ENCODE results near the gene RAI14. TPM values are rescaled to one million over a fixed set of nuclear protein-coding genes. Genes with fewer than 3 reads are reported as not detected.

The RAI14 gene
- total RNA-seq, 1 donor from 2014 or later, result 1.1 TPM

DNA sequence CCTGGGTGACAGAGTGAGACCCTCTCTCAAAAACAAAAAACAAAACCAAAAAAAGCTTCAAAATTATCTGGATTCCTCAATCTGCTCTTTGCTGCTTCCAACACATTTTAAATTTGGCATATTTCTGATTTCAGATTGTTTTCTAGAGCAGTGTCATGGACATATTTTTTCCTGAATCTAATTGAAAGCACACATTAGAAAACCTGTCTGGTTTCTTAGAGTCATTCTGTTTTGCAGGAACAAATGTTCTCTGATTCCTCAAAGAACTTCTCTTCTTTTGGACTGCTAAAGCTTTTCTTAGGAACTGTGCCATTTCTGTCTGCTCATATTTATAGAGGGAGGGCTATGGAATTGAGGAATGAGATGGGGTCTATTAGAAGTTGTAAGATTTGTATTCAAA is 81.6 kb downstream of the RAI14 start:
- CTCF ChIA-PET, result no interaction called here
- H3K27ac Mint-ChIP-seq, result no peak overlapping the region
- no peaks in the 10 kb centered on the region for H3K27me3 Mint-ChIP-seq

DNA sequence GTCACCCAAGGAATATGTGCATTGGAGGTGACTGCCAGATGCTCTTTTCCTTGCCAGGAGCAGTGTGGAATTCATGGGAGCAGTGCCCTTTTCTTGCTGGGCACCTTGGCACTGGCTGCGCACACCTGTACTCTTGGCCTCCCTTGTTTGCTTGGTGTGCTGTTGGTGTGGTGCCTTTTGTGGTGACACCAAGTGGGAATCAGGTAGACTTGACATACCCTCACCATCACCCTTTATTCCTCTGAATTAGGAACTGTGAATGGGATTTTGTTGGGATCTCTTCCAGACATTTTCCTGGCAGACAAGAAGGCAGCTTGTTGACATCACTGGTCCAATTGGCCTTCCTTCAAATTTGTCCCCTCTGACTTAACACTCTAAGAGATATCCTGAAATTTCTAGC is 82.3 kb downstream of the RAI14 start:
- TF ChIP-seq CTCF (IDR thresholded peaks at IDR 0.05), result no peak
- Mint-ChIP-seq H3K36me3 (ENCODE audit: low read depth) (no peaks in the 10 kb centered on the region), H3K9me3 (no peaks in the 10 kb centered on the region), H3K27ac (no peak overlapping the region), H3K4me3 (no peak overlapping the region), H3K27me3 (no peaks in the 10 kb centered on the region), H3K4me1 (peaks cover 26% of the 10 kb centered on the region)
- no peak for DNase-seq
- CTCF ChIA-PET, result no interaction called here
- intact Hi-C loops (cut with micrococcal nuclease), result no loop called here
- no peak for ATAC-seq (ENCODE audit: low read depth)
- POLR2A ChIA-PET, result no interaction called here

More for the DNA sequence above, 81.6 kb downstream of the RAI14 start:
- intact Hi-C loops (cut with micrococcal nuclease), result no loop called here
- DNase-seq (no peak), ATAC-seq (ENCODE audit: low read depth) (no peak)
- Mint-ChIP-seq H3K4me1 (peaks cover 20% of the 10 kb centered on the region), H3K9me3 (no peaks in the 10 kb centered on the region), H3K4me3 (no peak overlapping the region), H3K36me3 (ENCODE audit: low read depth) (no peaks in the 10 kb centered on the region)
- TF ChIP-seq CTCF (IDR thresholded peaks at IDR 0.05), result no peak
- POLR2A ChIA-PET, result no interaction called here

DNA sequence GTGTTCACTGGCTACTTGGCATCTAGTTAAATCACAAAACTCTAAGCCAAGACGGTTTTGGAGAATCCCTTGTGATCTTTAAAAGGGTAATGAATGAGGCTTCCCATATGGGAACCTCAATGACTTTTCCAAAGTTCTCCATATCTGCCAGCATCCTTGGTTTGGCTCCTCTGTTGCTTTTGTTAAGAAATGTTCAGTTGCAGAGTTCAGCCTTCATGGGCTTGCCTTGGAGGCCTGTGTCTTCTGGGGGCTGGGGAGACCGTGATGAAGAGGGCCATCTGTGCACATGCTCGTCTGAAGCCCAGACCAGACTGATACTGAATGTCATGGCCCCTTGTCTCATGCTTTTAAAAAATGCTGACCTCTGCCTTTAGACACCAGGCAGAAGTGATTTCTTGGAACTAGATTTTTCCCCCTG is 84.3 kb downstream of the RAI14 start:
- intact Hi-C loops (cut with micrococcal nuclease), result no loop called here
- Mint-ChIP-seq H3K9me3 (no peaks in the 10 kb centered on the region), H3K27ac (no peak overlapping the region), H3K4me1 (peaks cover 43% of the 10 kb centered on the region), H3K27me3 (no peaks in the 10 kb centered on the region), H3K4me3 (no peak overlapping the region), H3K36me3 (ENCODE audit: low read depth) (no peaks in the 10 kb centered on the region)
- DNase-seq, result no peak
- no peak for TF ChIP-seq CTCF (IDR thresholded peaks at IDR 0.05)
- ChIA-PET CTCF (no interaction called here), POLR2A (no interaction called here)
- ATAC-seq (ENCODE audit: low read depth), result no peak

GRCh38 chr5:34742061-34742460 is 85.9 kb downstream of the RAI14 start:
- no peak for DNase-seq
- ATAC-seq (ENCODE audit: low read depth), result no peak
- no peaks in the 10 kb centered on the region for H3K36me3 Mint-ChIP-seq (ENCODE audit: low read depth)
- no peaks in the 10 kb centered on the region for H3K9me3 Mint-ChIP-seq
- H3K4me1 Mint-ChIP-seq, result peaks cover 53% of the 10 kb centered on the region
- TF ChIP-seq CTCF (IDR thresholded peaks at IDR 0.05), result no peak
- ChIA-PET POLR2A (no interaction called here), CTCF (no interaction called here)
- intact Hi-C loops (cut with micrococcal nuclease), result no loop called here
- H3K27me3 Mint-ChIP-seq, result no peaks in the 10 kb centered on the region
- H3K4me3 Mint-ChIP-seq, result no peak overlapping the region
- H3K27ac Mint-ChIP-seq, result peak overlapping the region; percentile 83

DNA sequence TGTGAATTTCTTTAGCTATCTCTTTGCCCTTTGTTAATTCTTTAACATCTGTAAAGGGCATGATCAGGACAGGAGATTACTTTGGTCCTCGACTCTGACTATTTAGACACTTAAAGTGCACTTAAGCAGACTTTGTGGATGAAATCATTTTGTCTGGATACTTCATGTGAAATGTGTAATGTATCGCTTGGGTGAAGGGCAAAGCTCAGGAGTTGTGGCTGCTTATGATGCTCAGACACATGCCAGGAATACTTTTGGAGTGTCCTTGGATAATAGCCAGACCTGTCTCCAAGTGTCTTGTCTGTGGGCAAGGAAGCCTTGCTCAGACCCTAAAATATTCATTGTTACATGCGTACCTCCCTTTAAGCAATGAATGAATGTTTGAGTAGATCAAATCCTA is 87.8 kb downstream of the RAI14 start:
- Mint-ChIP-seq H3K27ac (no peak overlapping the region), H3K4me1 (peaks cover 53% of the 10 kb centered on the region)
- CTCF ChIA-PET, result no interaction called here

More for the DNA sequence above, 87.8 kb downstream of the RAI14 start:
- Mint-ChIP-seq H3K27me3 (no peaks in the 10 kb centered on the region), H3K4me3 (no peak overlapping the region), H3K9me3 (no peaks in the 10 kb centered on the region), H3K36me3 (ENCODE audit: low read depth) (no peaks in the 10 kb centered on the region)
- TF ChIP-seq CTCF (IDR thresholded peaks at IDR 0.05), result no peak
- ATAC-seq (ENCODE audit: low read depth) (no peak), DNase-seq (no peak)
- intact Hi-C loops (cut with micrococcal nuclease), result loop anchor here (1.0 kb wide), 2 partner anchors 95 to 154 kb away; partner anchors contain the start of gene TTC23L
- POLR2A ChIA-PET, result no interaction called here

All from activated B cell treated with CpG ODN at 0.5 μM for 24 hours (primary cell).